ENCODE measurements around the gene GPC6.

DNA sequence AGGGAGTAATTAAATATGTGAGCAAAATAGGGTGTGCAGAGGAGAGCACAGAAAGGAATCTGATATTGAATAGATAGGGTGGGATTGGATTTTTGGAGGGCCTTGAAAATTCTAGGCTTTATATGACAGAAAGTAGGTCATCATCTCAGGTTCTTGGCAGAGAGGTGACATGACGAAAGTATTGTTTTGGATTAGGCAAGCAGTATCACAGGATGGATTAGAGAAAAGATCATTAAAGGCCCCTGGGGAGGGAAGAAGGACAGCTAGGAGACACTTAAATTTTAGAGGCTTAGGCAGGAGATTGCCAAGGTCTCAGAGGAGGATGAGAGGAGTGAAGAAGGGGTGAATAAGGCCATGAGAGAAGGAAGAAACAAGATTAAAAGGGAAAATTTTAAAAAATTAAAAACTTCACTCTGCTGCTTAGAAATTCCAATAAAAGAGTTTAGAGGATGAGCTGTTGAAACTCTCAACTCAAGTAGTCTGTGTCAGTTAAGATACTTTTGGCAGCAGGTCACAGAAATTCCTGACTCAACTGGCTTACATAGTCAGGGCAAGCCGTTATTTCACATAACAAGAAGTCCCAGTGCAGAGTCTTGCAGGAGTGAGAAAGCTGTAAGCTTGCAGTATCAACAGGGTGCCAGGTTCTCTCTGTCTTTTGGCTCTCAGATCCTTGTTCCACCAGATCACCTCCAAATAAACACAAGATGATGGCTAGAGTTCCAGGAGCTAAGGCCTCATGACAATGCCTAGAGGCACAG is 8.8 kb downstream of the GPC6 start:
- TF ChIP-seq POLR2A (IDR thresholded peaks at IDR 0.05) (no peak), EP300 (IDR thresholded peaks at IDR 0.05) (no peak), POLR2AphosphoS5 (IDR thresholded peaks at IDR 0.05) (no peak)
- TF ChIP-seq, protein P1, sequence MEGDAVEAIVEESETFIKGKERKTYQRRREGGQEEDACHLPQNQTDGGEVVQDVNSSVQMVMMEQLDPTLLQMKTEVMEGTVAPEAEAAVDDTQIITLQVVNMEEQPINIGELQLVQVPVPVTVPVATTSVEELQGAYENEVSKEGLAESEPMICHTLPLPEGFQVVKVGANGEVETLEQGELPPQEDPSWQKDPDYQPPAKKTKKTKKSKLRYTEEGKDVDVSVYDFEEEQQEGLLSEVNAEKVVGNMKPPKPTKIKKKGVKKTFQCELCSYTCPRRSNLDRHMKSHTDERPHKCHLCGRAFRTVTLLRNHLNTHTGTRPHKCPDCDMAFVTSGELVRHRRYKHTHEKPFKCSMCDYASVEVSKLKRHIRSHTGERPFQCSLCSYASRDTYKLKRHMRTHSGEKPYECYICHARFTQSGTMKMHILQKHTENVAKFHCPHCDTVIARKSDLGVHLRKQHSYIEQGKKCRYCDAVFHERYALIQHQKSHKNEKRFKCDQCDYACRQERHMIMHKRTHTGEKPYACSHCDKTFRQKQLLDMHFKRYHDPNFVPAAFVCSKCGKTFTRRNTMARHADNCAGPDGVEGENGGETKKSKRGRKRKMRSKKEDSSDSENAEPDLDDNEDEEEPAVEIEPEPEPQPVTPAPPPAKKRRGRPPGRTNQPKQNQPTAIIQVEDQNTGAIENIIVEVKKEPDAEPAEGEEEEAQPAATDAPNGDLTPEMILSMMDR (IDR thresholded peaks at IDR 0.05): no peak

Measured in suprapubic skin (tissue), 4 donors.